Lower leg skin (tissue), 3 donors: ENCODE results near the gene LILRA5.

ENCODE experiments used
- CTCF ChIP-seq, 3 donors: fragments of 450-650 bp; IDR thresholded peaks; one replicate each; pipeline ENCODE4 v1.5.1; 2016; ENCODE audit warnings: antibody characterized with exemption in 3 of 3, mild to moderate bottlenecking in 3 of 3, moderate library complexity in 2 of 3
- POLR2A ChIP-seq, 2 donors: fragments of 450-650 bp; IDR thresholded peaks; one replicate each; pipeline ENCODE4 v1.6.1; 2016 to 2017; ENCODE audit warnings: antibody characterized with exemption in 2 of 2, mild to moderate bottlenecking in 1 of 2, moderate library complexity in 1 of 2

- TF ChIP-seq CTCF (IDR thresholded peaks at IDR 0.05): no peak
- TF ChIP-seq POLR2A (IDR thresholded peaks at IDR 0.05): no peak
Observed at GRCh38 chr19:54337858-54338230, 24.9 kb upstream of the LILRA5 start.
